ENCODE results near the gene IGDCC3. TPM values are rescaled to one million over a fixed set of nuclear protein-coding genes. Genes with fewer than 3 reads are reported as not detected.

The IGDCC3 gene
- total RNA-seq, 2 donors from 2014 or later = not detected

DNA sequence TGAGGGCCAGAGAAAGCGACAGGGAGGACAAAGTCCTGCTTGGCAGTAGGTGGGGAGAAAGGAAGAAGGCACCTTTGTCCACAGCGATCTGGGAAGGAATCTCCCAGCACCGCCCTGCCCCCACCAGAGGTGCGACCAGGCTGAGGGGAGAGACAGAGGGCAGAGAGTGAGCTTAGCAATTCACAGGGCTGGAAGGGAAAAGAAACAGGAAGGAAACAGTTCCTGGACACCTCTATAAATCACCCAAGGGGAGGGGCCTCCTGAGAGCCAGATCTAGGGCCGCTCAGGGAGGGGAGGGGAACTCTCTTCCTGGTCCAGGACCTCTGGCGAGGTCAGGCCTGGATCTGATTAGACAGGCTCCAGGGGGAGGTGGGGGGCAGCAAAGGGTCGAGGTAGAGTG is 37.9 kb downstream of the IGDCC3 start:
- Histone ChIP-seq H3K27me3 (no peaks in the 10 kb centered on the region), H3K4me1 (no peaks in the 10 kb centered on the region), H3K4me3 (no peak overlapping the region), H3K27ac (no peak overlapping the region), H3K36me3 (replicated peaks in 1 of 2; ENCODE audit: insufficient read depth in 1 of 2, low read depth in 2 of 2) (no peaks in the 10 kb centered on the region), H3K9me3 (no peaks in the 10 kb centered on the region)
- intact Hi-C loops (cut with DNase I) = no loop called here
- DNase-seq (no peak), ATAC-seq (no peak)
- TF ChIP-seq POLR2A (IDR thresholded peaks at IDR 0.05) = no peak
- TF ChIP-seq, protein P1, sequence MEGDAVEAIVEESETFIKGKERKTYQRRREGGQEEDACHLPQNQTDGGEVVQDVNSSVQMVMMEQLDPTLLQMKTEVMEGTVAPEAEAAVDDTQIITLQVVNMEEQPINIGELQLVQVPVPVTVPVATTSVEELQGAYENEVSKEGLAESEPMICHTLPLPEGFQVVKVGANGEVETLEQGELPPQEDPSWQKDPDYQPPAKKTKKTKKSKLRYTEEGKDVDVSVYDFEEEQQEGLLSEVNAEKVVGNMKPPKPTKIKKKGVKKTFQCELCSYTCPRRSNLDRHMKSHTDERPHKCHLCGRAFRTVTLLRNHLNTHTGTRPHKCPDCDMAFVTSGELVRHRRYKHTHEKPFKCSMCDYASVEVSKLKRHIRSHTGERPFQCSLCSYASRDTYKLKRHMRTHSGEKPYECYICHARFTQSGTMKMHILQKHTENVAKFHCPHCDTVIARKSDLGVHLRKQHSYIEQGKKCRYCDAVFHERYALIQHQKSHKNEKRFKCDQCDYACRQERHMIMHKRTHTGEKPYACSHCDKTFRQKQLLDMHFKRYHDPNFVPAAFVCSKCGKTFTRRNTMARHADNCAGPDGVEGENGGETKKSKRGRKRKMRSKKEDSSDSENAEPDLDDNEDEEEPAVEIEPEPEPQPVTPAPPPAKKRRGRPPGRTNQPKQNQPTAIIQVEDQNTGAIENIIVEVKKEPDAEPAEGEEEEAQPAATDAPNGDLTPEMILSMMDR (IDR thresholded peaks at IDR 0.05) = no peak
- WGBS, 2 donors = 40 to 50% methylated on average over 7 of the region's 7 CpGs

DNA sequence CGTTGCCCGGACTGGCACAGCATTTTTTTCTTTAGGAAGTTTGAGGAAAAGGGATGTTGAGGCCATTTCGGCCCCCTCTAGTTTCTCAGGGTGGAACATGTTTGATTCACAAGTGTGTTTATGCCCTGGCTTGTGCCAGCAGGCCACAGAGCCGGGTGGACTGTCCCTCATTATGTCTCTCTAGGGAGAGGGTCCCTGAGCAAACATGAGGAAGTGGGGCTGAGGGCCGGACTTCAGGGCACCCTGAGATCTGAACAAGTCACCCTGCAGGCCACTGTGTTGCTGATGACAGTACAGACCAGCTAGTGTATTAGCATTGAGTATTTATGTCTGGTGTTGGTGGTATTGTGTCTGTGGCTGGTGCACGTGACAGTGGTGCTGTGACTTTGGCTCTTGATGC is 38.4 kb downstream of the IGDCC3 start:
- H3K27me3 ChIP-seq = no peaks in the 10 kb centered on the region
- intact Hi-C loops (cut with DNase I) = no loop called here
- H3K27ac ChIP-seq = no peak overlapping the region
- ATAC-seq (no peak), DNase-seq (no peak)
- 60 to 72% methylated on average over 6 of the region's 6 CpGs for WGBS, 2 donors
- no peak overlapping the region for H3K4me3 ChIP-seq
- TF ChIP-seq, protein P1 (IDR thresholded peaks at IDR 0.05) = no peak
- TF ChIP-seq POLR2A (IDR thresholded peaks at IDR 0.05) = no peak
- no peaks in the 10 kb centered on the region for H3K9me3 ChIP-seq
- H3K4me1 ChIP-seq = no peaks in the 10 kb centered on the region
- no peaks in the 10 kb centered on the region for H3K36me3 ChIP-seq (replicated peaks in 1 of 2; ENCODE audit: insufficient read depth in 1 of 2, low read depth in 2 of 2)

DNA sequence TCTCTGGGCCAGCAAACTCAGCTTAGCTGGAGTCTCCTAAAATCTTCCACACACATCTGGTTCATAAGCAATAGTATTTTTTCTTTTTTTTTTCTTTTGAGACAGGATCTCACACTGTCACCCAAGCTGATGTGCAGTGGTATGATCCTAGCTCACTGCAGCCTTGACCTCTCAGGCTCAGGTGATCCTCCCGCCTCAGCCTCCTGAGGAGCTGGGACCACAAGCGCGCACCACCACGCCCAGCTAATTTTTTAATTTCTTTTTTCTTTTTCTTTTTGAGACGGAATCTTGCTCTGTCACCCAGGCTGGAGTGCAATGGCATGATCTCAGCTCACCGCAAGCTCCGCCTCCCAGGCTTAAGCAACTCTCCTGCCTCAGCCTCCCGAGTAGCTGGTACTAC is 39.0 kb downstream of the IGDCC3 start:
- no peaks in the 10 kb centered on the region for H3K36me3 ChIP-seq (replicated peaks in 1 of 2; ENCODE audit: insufficient read depth in 1 of 2, low read depth in 2 of 2)
- no peaks in the 10 kb centered on the region for H3K27me3 ChIP-seq
- no peak overlapping the region for H3K27ac ChIP-seq
- no peak for ATAC-seq
- intact Hi-C loops (cut with DNase I) = no loop called here
- no peaks in the 10 kb centered on the region for H3K9me3 ChIP-seq
- no peak overlapping the region for H3K4me3 ChIP-seq
- DNase-seq = no peak
- 88 to 92% methylated on average over 8 of the region's 8 CpGs for WGBS, 2 donors
- TF ChIP-seq POLR2A (IDR thresholded peaks at IDR 0.05) = no peak
- TF ChIP-seq, protein P1 (IDR thresholded peaks at IDR 0.05) = no peak
- H3K4me1 ChIP-seq = no peaks in the 10 kb centered on the region

DNA sequence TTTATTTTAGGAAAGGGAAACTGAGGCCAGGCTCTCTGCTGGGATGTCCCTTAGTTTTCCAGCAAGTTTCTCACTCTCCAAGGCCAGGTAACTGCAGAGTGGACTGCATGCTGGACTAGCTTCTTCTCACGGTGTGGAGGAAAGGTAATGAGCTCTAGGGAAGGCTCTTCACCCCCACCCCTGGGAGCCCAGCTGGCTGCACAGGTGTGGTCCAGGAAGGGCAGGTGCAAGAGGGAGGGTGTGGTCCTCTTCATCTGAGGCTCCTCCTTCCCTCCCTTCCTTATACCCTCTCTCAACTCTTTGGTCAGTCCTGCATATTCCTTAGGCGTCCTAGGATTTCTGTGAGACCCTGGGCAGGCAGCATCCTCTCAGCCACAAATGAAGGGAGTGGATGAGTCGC is 39.4 kb downstream of the IGDCC3 start:
- DNase-seq = no peak
- Histone ChIP-seq H3K27me3 (no peaks in the 10 kb centered on the region), H3K4me1 (no peaks in the 10 kb centered on the region), H3K9me3 (no peaks in the 10 kb centered on the region), H3K36me3 (replicated peaks in 1 of 2; ENCODE audit: insufficient read depth in 1 of 2, low read depth in 2 of 2) (no peaks in the 10 kb centered on the region), H3K27ac (no peak overlapping the region), H3K4me3 (no peak overlapping the region)
- intact Hi-C loops (cut with DNase I) = no loop called here
- ATAC-seq = no peak
- 52 to 61% methylated on average over 3 of the region's 3 CpGs for WGBS, 2 donors
- no peak for TF ChIP-seq POLR2A (IDR thresholded peaks at IDR 0.05)
- TF ChIP-seq, protein P1 (IDR thresholded peaks at IDR 0.05) = no peak

DNA sequence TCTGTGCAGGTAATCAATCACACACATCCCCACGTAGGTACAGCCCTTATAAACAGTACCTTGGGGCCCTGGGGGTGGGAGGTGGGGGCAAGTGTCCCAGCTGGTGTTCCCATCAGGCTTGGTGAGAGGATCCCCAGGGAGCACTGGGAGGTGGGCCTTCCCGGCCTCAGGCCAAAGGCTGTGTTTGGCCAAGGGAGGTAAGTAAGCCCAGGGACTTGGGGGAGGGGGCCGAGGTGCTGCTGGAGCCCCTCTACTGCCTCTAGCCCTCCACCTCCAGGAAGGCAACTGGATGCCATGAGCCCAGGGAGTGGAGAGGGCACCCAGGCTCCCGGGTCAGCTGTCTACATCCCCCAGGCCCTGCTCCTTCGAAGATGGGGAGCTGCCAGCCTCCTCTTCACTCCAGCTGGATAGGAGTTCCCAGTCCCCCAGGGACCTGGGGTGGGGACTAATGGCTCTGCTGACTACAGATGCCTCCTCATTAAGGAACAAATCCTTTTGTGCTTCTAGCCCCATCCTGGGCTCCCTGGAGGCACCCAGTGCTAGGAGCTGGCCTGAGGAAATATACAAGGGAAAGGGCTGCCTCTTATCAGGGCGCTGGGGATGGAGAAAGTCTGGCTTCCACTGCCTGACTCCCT is 40.2 kb downstream of the IGDCC3 start:
- H3K27ac ChIP-seq = no peak overlapping the region
- intact Hi-C loops (cut with DNase I) = no loop called here
- whole genome bisulfite sequencing, 2 donors = 63% methylated on average over 5 to 6 of the region's 6 CpGs
- H3K4me3 ChIP-seq = no peak overlapping the region
- DNase-seq = no peak
- H3K4me1 ChIP-seq = no peaks in the 10 kb centered on the region
- H3K9me3 ChIP-seq = no peaks in the 10 kb centered on the region
- ATAC-seq = no peak
- H3K27me3 ChIP-seq = no peaks in the 10 kb centered on the region
- H3K36me3 ChIP-seq (replicated peaks in 1 of 2; ENCODE audit: insufficient read depth in 1 of 2, low read depth in 2 of 2) = no peaks in the 10 kb centered on the region
- TF ChIP-seq, protein P1 (IDR thresholded peaks at IDR 0.05) = no peak
- TF ChIP-seq POLR2A (IDR thresholded peaks at IDR 0.05) = no peak

Measured in body of pancreas (tissue), 4 donors.